GM19372 (cell line): ENCODE data around the gene ARF6.
"Not testable (repeated sequence)": the region's sequence is repeated elsewhere in the genome, so short reads cannot be mapped to it uniquely, and the experiment has no call there.

Experiments used
- ATAC-seq: cut with Tn5 transposase; IDR thresholded peaks from one replicate; pipeline ENCODE4 v1.9.1; 2021; ENCODE audit warnings: mild to moderate bottlenecking, low read depth, moderate library complexity; ENCODE audit not compliant: unreplicated experiment

ARF6 gene

GRCh38 chr14:49875640-49876198 is 17.2 kb upstream of the ARF6 start:
- ATAC-seq: no peak

GRCh38 chr14:49876563-49877127 is 16.2 kb upstream of the ARF6 start:
- no peak for ATAC-seq

GRCh38 chr14:49879646-49880204 is 13.2 kb upstream of the ARF6 start:
- ATAC-seq: no peak

GRCh38 chr14:49880267-49881064 is 12.4 kb upstream of the ARF6 start:
- ATAC-seq: no peak

GRCh38 chr14:49881350-49882001 is 11.4 kb upstream of the ARF6 start:
- no peak for ATAC-seq

GRCh38 chr14:49882826-49883694 is 9.8 kb upstream of the ARF6 start:
- ATAC-seq: no peak

GRCh38 chr14:49886523-49886922 is 6.4 kb upstream of the ARF6 start:
- no peak for ATAC-seq

GRCh38 chr14:49888293-49888692 is 4.6 kb upstream of the ARF6 start:
- no peak for ATAC-seq

GRCh38 chr14:49892301-49892635 is 614 bp upstream of the ARF6 start:
- no peak for ATAC-seq

- ATAC-seq: peak; percentile 48
Observed at GRCh38 chr14:49893309-49894213, 679 bp downstream of the ARF6 start.

- not testable (repeated sequence) for ATAC-seq
Observed at GRCh38 chr14:49894214-49895107, 1.6 kb downstream of the ARF6 start.

GRCh38 chr14:49895480-49895879 is 2.6 kb downstream of the ARF6 start:
- no peak for ATAC-seq

- not testable (repeated sequence) for ATAC-seq
Observed at GRCh38 chr14:49896272-49896671, 3.4 kb downstream of the ARF6 start.

GRCh38 chr14:49896966-49897365 is 4.1 kb downstream of the ARF6 start:
- ATAC-seq: no peak

- ATAC-seq: no peak
Observed at GRCh38 chr14:49897414-49897813, 4.5 kb downstream of the ARF6 start.

- ATAC-seq: no peak
Observed at GRCh38 chr14:49897965-49898364, 5.1 kb downstream of the ARF6 start.

- ATAC-seq: no peak
Observed at GRCh38 chr14:49898485-49898884, 5.6 kb downstream of the ARF6 start.

GRCh38 chr14:49900973-49901372 is 8.1 kb downstream of the ARF6 start:
- ATAC-seq: no peak
